GM23338 (cell line): ENCODE measurements around the gene JAG1. TPM values are rescaled to one million over a fixed set of nuclear protein-coding genes. Genes with fewer than 3 reads are reported as not detected.

ENCODE experiments used
- ATAC-seq: fragments of 200-7000 bp; cut with Tn5 transposase; 3 replicates; pipeline ENCODE4 v1.9.1; 2020
- DNase-seq: peaks from one replicate; pipeline ENCODE4 v3.0.0-alpha.2; 2015; ENCODE audit warnings: low spot score
- H2AFZ ChIP-seq: fragments of 200-600 bp; sonication (generic); 2 replicates; pipeline ENCODE4 v1.8.0; 2016; ENCODE audit warnings: antibody characterized with exemption, mild to moderate bottlenecking, moderate library complexity
- H3F3A ChIP-seq: fragments of 200-600 bp; sonication (generic); replicated peaks from 2 replicates; pipeline ENCODE4 v1.8.0; 2017; ENCODE audit warnings: antibody characterized with exemption, mixed run types, low read depth
- H3K27ac ChIP-seq: fragments of 200-600 bp; sonication (generic); 2 replicates; pipeline ENCODE4 v1.6.1; 2016; ENCODE audit warnings: low read depth
- H3K27me3 ChIP-seq: fragments of 200-600 bp; sonication (generic); 2 replicates; pipeline ENCODE4 v1.8.0; 2016; ENCODE audit warnings: mild to moderate bottlenecking, mixed run types, moderate library complexity; ENCODE audit not compliant: insufficient read depth
- H3K36me3 ChIP-seq: fragments of 200-600 bp; sonication (generic); 2 replicates; pipeline ENCODE4 v1.8.0; 2016; ENCODE audit warnings: mild to moderate bottlenecking; ENCODE audit not compliant: insufficient read depth
- H3K4me1 ChIP-seq: fragments of 200-600 bp; sonication (generic); 2 replicates; pipeline ENCODE4 v1.8.0; 2016; ENCODE audit warnings: mild to moderate bottlenecking, moderate library complexity; ENCODE audit not compliant: insufficient read depth
- H3K4me2 ChIP-seq: fragments of 200-600 bp; sonication (generic); 2 replicates; pipeline ENCODE4 v1.7.1; 2017; ENCODE audit warnings: mixed run types
- H3K4me3 ChIP-seq: fragments of 200-600 bp; sonication (generic); 2 replicates; pipeline ENCODE4 v1.6.1; 2016; ENCODE audit warnings: mixed run types
- H3K79me2 ChIP-seq: fragments of 200-600 bp; sonication (generic); replicated peaks from 2 replicates; pipeline ENCODE4 v1.8.0; 2017; ENCODE audit warnings: mild to moderate bottlenecking; ENCODE audit not compliant: insufficient read depth
- H3K9me2 ChIP-seq: fragments of 200-600 bp; sonication (generic); 2 replicates; pipeline ENCODE4 v1.8.0; 2017; ENCODE audit not compliant: insufficient read depth
- H4K20me1 ChIP-seq: fragments of 200-600 bp; sonication (generic); replicated peaks from 2 replicates; pipeline ENCODE4 v1.8.0; 2017; ENCODE audit warnings: mild to moderate bottlenecking; ENCODE audit not compliant: insufficient read depth
- H3K27ac Mint-ChIP-seq: 2 replicates; pipeline ENCODE4 v1.8.0; 2020; ENCODE audit warnings: inconsistent platforms, mild to moderate bottlenecking, moderate library complexity, mixed read lengths
- H3K27me3 Mint-ChIP-seq: 3 replicates; pipeline ENCODE4 v1.8.0; 2022; ENCODE audit warnings: low read depth, mild to moderate bottlenecking, moderate library complexity, mixed read lengths, inconsistent platforms; ENCODE audit not compliant: insufficient read depth, poor library complexity
- H3K36me3 Mint-ChIP-seq: 3 replicates; pipeline ENCODE4 v1.8.0; 2021; ENCODE audit warnings: low read depth, mild to moderate bottlenecking, inconsistent platforms, moderate library complexity, mixed read lengths
- H3K4me1 Mint-ChIP-seq: 3 replicates; pipeline ENCODE4 v1.8.0; 2020; ENCODE audit warnings: mild to moderate bottlenecking, inconsistent platforms, mixed read lengths
- H3K4me3 Mint-ChIP-seq: 3 replicates; pipeline ENCODE4 v1.8.0; 2021; ENCODE audit warnings: moderate library complexity, mild to moderate bottlenecking, inconsistent platforms, mixed read lengths
- H3K9me3 Mint-ChIP-seq: 3 replicates; pipeline ENCODE4 v1.8.0; 2020; ENCODE audit warnings: moderate library complexity, mild to moderate bottlenecking, inconsistent platforms, mixed read lengths
- CREB1 ChIP-seq: fragments of 250-450 bp; sonication (Bioruptor Pico); IDR thresholded peaks from 2 replicates; pipeline ENCODE4 v1.5.0; 2020; ENCODE audit warnings: low read depth, mild to moderate bottlenecking, moderate library complexity
- EZH2 ChIP-seq: fragments of 200-600 bp; sonication (generic); IDR thresholded peaks from one replicate; pipeline ENCODE4 v1.8.0; 2017; ENCODE audit warnings: antibody characterized with exemption, mild to moderate bottlenecking, low read depth; ENCODE audit not compliant: unreplicated experiment
- EZH2phosphoT487 ChIP-seq: fragments of 200-600 bp; sonication (generic); IDR thresholded peaks from one replicate; pipeline ENCODE4 v1.8.1; 2018; ENCODE audit warnings: antibody characterized with exemption; ENCODE audit not compliant: unreplicated experiment
- JUNB ChIP-seq: IDR thresholded peaks from one replicate; pipeline ENCODE4 v1.6.1; 2016; ENCODE audit warnings: antibody characterized with exemption; ENCODE audit not compliant: unreplicated experiment
- NANOG ChIP-seq: IDR thresholded peaks from 2 replicates; pipeline ENCODE4 v1.6.1; 2016; ENCODE audit warnings: antibody characterized with exemption, borderline replicate concordance
- POLR2AphosphoS5 ChIP-seq: IDR thresholded peaks from 2 replicates; pipeline ENCODE4 v1.6.1; 2016; ENCODE audit warnings: antibody characterized with exemption, low read depth
- STAT1 ChIP-seq: IDR thresholded peaks from one replicate; pipeline ENCODE4 v1.6.1; 2016; ENCODE audit warnings: antibody characterized with exemption; ENCODE audit not compliant: unreplicated experiment
- ZNF114 ChIP-seq: fragments of 250-450 bp; sonication (Bioruptor Pico); IDR thresholded peaks from 2 replicates; pipeline ENCODE4 v1.5.0; 2020; ENCODE audit warnings: mild to moderate bottlenecking, moderate library complexity
- ZNF331 ChIP-seq: fragments of 250-450 bp; sonication (Bioruptor Pico); IDR thresholded peaks from 2 replicates; pipeline ENCODE4 v1.5.0; 2020; ENCODE audit warnings: low read depth, mild to moderate bottlenecking, moderate library complexity
- polyA plus RNA-seq: library from polyadenylated mRNA; unstranded; fragments of >200 nt; fragmentation: Nextera tagmentation; extraction: Ambion mirVana; gene quantifications from 2 replicates; pipeline ENCODE4 v1.2.1, GENCODE V29; 2016
- total RNA-seq: library from RNA; depleted of rRNA; stranded (reverse); fragments of >200 nt; shearing (Covaris generic); gene quantifications from 2 replicates; pipeline ENCODE4 v1.2.3, GENCODE V29; 2014
- TF ChIP-seq, protein P1 (sequence below): IDR thresholded peaks from 2 replicates; pipeline ENCODE4 v1.6.1; 2016; ENCODE audit warnings: antibody characterized with exemption
- TF ChIP-seq, protein P2 (sequence below), 2 experiments: fragments of 200-600 bp in 1 of 2; sonication (generic) in 1 of 2; conservative IDR thresholded peaks; 2 replicates each; pipeline versions ENCODE4 v1.5.1 to v1.6.1; 2016 to 2017; ENCODE audit warnings: antibody characterized with exemption in 2 of 2, low read depth in 2 of 2, mild to moderate bottlenecking in 2 of 2, moderate library complexity in 1 of 2
- TF ChIP-seq, protein P3 (sequence below): IDR thresholded peaks from one replicate; pipeline ENCODE4 v1.6.1; 2018; ENCODE audit warnings: antibody characterized with exemption; ENCODE audit not compliant: unreplicated experiment

The JAG1 gene
- total and polyA plus RNA-seq, 2 experiments from 2014 or later, result 9.7 to 46.5 TPM

DNA sequence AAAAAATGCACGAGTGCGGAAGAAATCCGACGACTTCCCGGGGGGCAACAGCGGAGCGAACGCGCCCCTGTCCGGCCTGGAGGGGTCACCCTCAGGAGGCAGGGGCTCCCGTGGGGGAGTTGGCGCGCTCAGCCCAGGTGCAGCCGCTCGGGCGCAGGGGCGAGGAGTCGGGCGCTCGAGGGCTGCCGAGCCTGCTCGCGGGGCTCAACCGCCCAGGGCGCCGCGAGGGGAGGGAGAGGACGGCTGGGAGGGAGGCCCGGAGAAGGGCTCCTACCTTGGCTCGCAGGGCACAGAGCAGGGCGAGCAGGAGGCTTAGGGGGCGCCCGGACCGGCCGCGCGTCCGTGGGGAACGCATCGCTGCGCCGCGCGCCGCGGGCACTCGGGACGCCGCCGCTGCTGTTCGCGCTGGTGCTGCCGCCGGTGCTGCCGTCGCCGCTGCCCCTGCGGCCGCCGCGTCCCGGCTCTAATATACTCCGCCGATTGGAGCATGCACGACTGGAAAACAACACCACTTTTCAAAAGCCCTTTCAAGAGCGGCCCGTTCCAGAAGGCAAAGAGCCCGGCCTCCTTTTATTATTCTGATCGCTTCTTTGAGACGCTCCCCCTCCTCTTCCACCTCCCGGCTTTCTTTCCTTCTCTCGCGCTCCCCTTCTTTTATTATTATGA lies 490 bp downstream of the JAG1 start:
- Histone ChIP-seq H3K9me2 (no peaks in the 10 kb centered on the region), H3K4me2 (peak overlapping the region; percentile 99), H4K20me1 (no peaks in the 10 kb centered on the region), H3K27me3 (peaks cover 8% of the 10 kb centered on the region; the same call in 1 of the 2 replicates), H3K27ac (peak overlapping the region; percentile 82), H3F3A (0 out of 2 replicates have a peak, but pooled peaks cover 5% of the 10 kb centered on the region), H3K4me1 (peaks cover 38% of the 10 kb centered on the region), H3K36me3 (no peaks in the 10 kb centered on the region), H2AFZ (no peak overlapping the region), H3K4me3 (peak overlapping the region; percentile 92), H3K79me2 (peaks cover 47% of the 10 kb centered on the region)
- H3K36me3 Mint-ChIP-seq, result peaks cover 20% of the 10 kb centered on the region
- H3K27ac Mint-ChIP-seq, result peak overlapping the region; percentile 98
- DNase-seq, result peak; percentile 83
- peak overlapping the region; percentile 94 for H3K4me3 Mint-ChIP-seq
- ATAC-seq, result peak; percentile 10
- peaks cover 45% of the 10 kb centered on the region for H3K4me1 Mint-ChIP-seq
- H3K27me3 Mint-ChIP-seq, result peaks cover 20% of the 10 kb centered on the region
- no peak for TF ChIP-seq ZNF114
- TF ChIP-seq, protein P1, sequence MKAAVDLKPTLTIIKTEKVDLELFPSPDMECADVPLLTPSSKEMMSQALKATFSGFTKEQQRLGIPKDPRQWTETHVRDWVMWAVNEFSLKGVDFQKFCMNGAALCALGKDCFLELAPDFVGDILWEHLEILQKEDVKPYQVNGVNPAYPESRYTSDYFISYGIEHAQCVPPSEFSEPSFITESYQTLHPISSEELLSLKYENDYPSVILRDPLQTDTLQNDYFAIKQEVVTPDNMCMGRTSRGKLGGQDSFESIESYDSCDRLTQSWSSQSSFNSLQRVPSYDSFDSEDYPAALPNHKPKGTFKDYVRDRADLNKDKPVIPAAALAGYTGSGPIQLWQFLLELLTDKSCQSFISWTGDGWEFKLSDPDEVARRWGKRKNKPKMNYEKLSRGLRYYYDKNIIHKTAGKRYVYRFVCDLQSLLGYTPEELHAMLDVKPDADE, result 0 out of 2 replicates have a peak, but pooled peaks have one; percentile 24
- H3K9me3 Mint-ChIP-seq, result no peaks in the 10 kb centered on the region

DNA sequence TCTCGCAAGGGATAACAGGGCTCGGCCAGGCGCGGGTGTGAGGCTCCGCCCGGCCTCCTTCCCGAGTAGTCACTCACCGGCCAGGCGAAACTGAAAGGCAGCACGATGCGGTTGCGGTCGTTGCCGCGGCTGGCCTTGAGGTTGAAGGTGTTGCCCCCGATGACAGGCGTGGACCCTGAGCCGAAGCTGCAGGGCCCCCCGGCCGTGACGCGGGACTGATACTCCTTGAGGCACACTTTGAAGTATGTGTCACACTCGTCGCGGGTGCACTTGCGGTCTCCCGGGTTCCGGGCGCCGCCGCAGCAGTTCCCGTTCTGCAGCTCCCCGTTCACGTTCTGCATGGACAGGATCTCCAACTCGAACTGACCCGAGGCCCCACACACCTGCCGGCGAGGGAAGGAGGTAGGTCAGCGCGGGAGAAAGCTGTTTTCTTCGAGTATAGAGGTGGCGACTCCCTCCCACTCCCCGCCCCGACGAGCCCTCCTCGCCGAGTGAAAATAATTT lies 1.1 kb downstream of the JAG1 start:
- TF ChIP-seq EZH2 (no peak), NANOG (no peak), CREB1 (CRISPR knock-in tag) (no peak), EZH2phosphoT487 (no peak), ZNF114 (no peak), STAT1 (no peak), POLR2AphosphoS5 (no peak; the same call in 1 of the 2 replicates), JUNB (no peak), ZNF331 (CRISPR knock-in tag) (no peak)
- TF ChIP-seq, protein P1, result no peak
- TF ChIP-seq, protein P2, sequence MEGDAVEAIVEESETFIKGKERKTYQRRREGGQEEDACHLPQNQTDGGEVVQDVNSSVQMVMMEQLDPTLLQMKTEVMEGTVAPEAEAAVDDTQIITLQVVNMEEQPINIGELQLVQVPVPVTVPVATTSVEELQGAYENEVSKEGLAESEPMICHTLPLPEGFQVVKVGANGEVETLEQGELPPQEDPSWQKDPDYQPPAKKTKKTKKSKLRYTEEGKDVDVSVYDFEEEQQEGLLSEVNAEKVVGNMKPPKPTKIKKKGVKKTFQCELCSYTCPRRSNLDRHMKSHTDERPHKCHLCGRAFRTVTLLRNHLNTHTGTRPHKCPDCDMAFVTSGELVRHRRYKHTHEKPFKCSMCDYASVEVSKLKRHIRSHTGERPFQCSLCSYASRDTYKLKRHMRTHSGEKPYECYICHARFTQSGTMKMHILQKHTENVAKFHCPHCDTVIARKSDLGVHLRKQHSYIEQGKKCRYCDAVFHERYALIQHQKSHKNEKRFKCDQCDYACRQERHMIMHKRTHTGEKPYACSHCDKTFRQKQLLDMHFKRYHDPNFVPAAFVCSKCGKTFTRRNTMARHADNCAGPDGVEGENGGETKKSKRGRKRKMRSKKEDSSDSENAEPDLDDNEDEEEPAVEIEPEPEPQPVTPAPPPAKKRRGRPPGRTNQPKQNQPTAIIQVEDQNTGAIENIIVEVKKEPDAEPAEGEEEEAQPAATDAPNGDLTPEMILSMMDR (conservative IDR thresholded peaks at IDR 0.05; ENCODE audit: low read depth in 2 of 2), result no peak
- TF ChIP-seq, protein P3, sequence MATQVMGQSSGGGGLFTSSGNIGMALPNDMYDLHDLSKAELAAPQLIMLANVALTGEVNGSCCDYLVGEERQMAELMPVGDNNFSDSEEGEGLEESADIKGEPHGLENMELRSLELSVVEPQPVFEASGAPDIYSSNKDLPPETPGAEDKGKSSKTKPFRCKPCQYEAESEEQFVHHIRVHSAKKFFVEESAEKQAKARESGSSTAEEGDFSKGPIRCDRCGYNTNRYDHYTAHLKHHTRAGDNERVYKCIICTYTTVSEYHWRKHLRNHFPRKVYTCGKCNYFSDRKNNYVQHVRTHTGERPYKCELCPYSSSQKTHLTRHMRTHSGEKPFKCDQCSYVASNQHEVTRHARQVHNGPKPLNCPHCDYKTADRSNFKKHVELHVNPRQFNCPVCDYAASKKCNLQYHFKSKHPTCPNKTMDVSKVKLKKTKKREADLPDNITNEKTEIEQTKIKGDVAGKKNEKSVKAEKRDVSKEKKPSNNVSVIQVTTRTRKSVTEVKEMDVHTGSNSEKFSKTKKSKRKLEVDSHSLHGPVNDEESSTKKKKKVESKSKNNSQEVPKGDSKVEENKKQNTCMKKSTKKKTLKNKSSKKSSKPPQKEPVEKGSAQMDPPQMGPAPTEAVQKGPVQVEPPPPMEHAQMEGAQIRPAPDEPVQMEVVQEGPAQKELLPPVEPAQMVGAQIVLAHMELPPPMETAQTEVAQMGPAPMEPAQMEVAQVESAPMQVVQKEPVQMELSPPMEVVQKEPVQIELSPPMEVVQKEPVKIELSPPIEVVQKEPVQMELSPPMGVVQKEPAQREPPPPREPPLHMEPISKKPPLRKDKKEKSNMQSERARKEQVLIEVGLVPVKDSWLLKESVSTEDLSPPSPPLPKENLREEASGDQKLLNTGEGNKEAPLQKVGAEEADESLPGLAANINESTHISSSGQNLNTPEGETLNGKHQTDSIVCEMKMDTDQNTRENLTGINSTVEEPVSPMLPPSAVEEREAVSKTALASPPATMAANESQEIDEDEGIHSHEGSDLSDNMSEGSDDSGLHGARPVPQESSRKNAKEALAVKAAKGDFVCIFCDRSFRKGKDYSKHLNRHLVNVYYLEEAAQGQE, result no peak
- Histone ChIP-seq H3K36me3 (no peaks in the 10 kb centered on the region), H3K27ac (no peak overlapping the region), H3K9me2 (no peaks in the 10 kb centered on the region), H3K79me2 (peaks cover 53% of the 10 kb centered on the region), H2AFZ (no peak overlapping the region), H3K4me1 (peaks cover 44% of the 10 kb centered on the region), H4K20me1 (no peaks in the 10 kb centered on the region), H3K4me2 (peak overlapping the region; percentile 99), H3K27me3 (peaks cover 8% of the 10 kb centered on the region; the same call in 1 of the 2 replicates), H3K4me3 (peak overlapping the region; percentile 92), H3F3A (0 out of 2 replicates have a peak, but pooled peaks cover 5% of the 10 kb centered on the region)
- H3K9me3 Mint-ChIP-seq, result no peaks in the 10 kb centered on the region
- peaks cover 51% of the 10 kb centered on the region for H3K4me1 Mint-ChIP-seq
- peaks cover 20% of the 10 kb centered on the region for H3K27me3 Mint-ChIP-seq
- DNase-seq, result peak; percentile 64
- peak overlapping the region; percentile 90; the same call in 1 of the 2 replicates for H3K27ac Mint-ChIP-seq
- ATAC-seq, result peak; percentile 2
- H3K36me3 Mint-ChIP-seq, result peaks cover 26% of the 10 kb centered on the region
- peak overlapping the region; percentile 91 for H3K4me3 Mint-ChIP-seq
